Measurements from ENCODE around the gene TNFRSF18. TPM values are rescaled to one million over a fixed set of nuclear protein-coding genes. Genes with fewer than 3 reads are reported as not detected.

TNFRSF18 gene
- polyA plus RNA-seq, 5 donors, result 0.28 to 1.4 (median 0.93) TPM

Other genes with a start within 250 kb of the TNFRSF18 start
- 10 to 100 TPM; 42.3 to 62.0 (median 55.2) TPM for gene NOC2L, start 247.3 kb downstream of the TNFRSF18 start, polyA plus RNA-seq (ENCODE audit: insufficient read depth in 1 of 5, insufficient read length in 5 of 5, low replicate concordance in 1 of 5)
- gene KLHL17, start 246.0 kb downstream of the TNFRSF18 start, polyA plus RNA-seq (ENCODE audit: insufficient read depth in 1 of 5, insufficient read length in 5 of 5, low replicate concordance in 1 of 5), result 10 to 100 TPM in 3 of 5 donors, 1 to 10 TPM in 2; 7.0 to 16.2 (median 12.0) TPM
- 1 to 10 TPM in 1 of 5 donors, under 1 TPM in 4; 0.24 to 1.1 (median 0.45) TPM for gene PLEKHN1, start 240.1 kb downstream of the TNFRSF18 start, polyA plus RNA-seq (ENCODE audit: insufficient read depth in 1 of 5, insufficient read length in 5 of 5, low replicate concordance in 1 of 5)
- under 1 TPM; 0.14 to 0.55 (median 0.19) TPM for gene PERM1, start 224.5 kb downstream of the TNFRSF18 start, polyA plus RNA-seq (ENCODE audit: insufficient read depth in 1 of 5, insufficient read length in 5 of 5, low replicate concordance in 1 of 5)
- 10 to 100 TPM in 2 of 5 donors, 1 to 10 TPM in 3; 4.9 to 17.7 (median 5.7) TPM for gene HES4, start 206.5 kb downstream of the TNFRSF18 start, polyA plus RNA-seq (ENCODE audit: insufficient read depth in 1 of 5, insufficient read length in 5 of 5, low replicate concordance in 1 of 5)
- 10 to 100 TPM in 3 of 5 donors, 1 to 10 TPM in 2; 7.8 to 20.2 (median 11.1) TPM for gene ISG15, start 193.1 kb downstream of the TNFRSF18 start, polyA plus RNA-seq (ENCODE audit: insufficient read depth in 1 of 5, insufficient read length in 5 of 5, low replicate concordance in 1 of 5)
- 100 to 1,000 TPM in 4 of 5 donors, 10 to 100 TPM in 1; 95.1 to 196 (median 121) TPM for gene AGRN, start 186.5 kb downstream of the TNFRSF18 start, polyA plus RNA-seq (ENCODE audit: insufficient read depth in 1 of 5, insufficient read length in 5 of 5, low replicate concordance in 1 of 5)
- under 1 TPM; 0.06 to 0.22 (median 0.13) TPM for gene RNF223, start 132.3 kb downstream of the TNFRSF18 start, polyA plus RNA-seq (ENCODE audit: insufficient read depth in 1 of 5, insufficient read length in 5 of 5, low replicate concordance in 1 of 5)
- gene C1orf159, start 90.5 kb downstream of the TNFRSF18 start, polyA plus RNA-seq (ENCODE audit: insufficient read depth in 1 of 5, insufficient read length in 5 of 5, low replicate concordance in 1 of 5), result 10 to 100 TPM in 2 of 5 donors, 1 to 10 TPM in 3; 6.8 to 17.5 (median 10.0) TPM
- gene TTLL10, start 32.7 kb downstream of the TNFRSF18 start, polyA plus RNA-seq (ENCODE audit: insufficient read depth in 1 of 5, insufficient read length in 5 of 5, low replicate concordance in 1 of 5), result 1 to 10 TPM in 4 of 5 donors, under 1 TPM in 1; 0.47 to 2.9 (median 1.7) TPM
- 1 to 10 TPM; 2.0 to 5.8 (median 4.1) TPM for gene TNFRSF4, start 7.6 kb upstream of the TNFRSF18 start, polyA plus RNA-seq (ENCODE audit: insufficient read depth in 1 of 5, insufficient read length in 5 of 5, low replicate concordance in 1 of 5)
- 100 to 1,000 TPM in 2 of 5 donors, 10 to 100 TPM in 3; 75.3 to 125 (median 89.3) TPM for gene SDF4, start 25.4 kb upstream of the TNFRSF18 start, polyA plus RNA-seq (ENCODE audit: insufficient read depth in 1 of 5, insufficient read length in 5 of 5, low replicate concordance in 1 of 5)
- 10 to 100 TPM; 13.1 to 25.0 (median 14.8) TPM for gene B3GALT6, start 25.6 kb upstream of the TNFRSF18 start, polyA plus RNA-seq (ENCODE audit: insufficient read depth in 1 of 5, insufficient read length in 5 of 5, low replicate concordance in 1 of 5)
- 1 to 10 TPM in 1 of 5 donors, under 1 TPM in 4; 0.41 to 1.7 (median 0.58) TPM for gene C1QTNF12, start 40.1 kb upstream of the TNFRSF18 start, polyA plus RNA-seq (ENCODE audit: insufficient read depth in 1 of 5, insufficient read length in 5 of 5, low replicate concordance in 1 of 5)
- 10 to 100 TPM; 40.4 to 69.2 (median 49.8) TPM for gene UBE2J2, start 67.3 kb upstream of the TNFRSF18 start, polyA plus RNA-seq (ENCODE audit: insufficient read depth in 1 of 5, insufficient read length in 5 of 5, low replicate concordance in 1 of 5)
- 10 to 100 TPM in 1 of 5 donors, 1 to 10 TPM in 4; 3.7 to 11.2 (median 8.6) TPM for gene SCNN1D, start 73.8 kb upstream of the TNFRSF18 start, polyA plus RNA-seq (ENCODE audit: insufficient read depth in 1 of 5, insufficient read length in 5 of 5, low replicate concordance in 1 of 5)
- 10 to 100 TPM; 26.3 to 61.2 (median 38.8) TPM for gene ACAP3, start 101.3 kb upstream of the TNFRSF18 start, polyA plus RNA-seq (ENCODE audit: insufficient read depth in 1 of 5, insufficient read length in 5 of 5, low replicate concordance in 1 of 5)
- gene PUSL1, start 102.0 kb upstream of the TNFRSF18 start, polyA plus RNA-seq (ENCODE audit: insufficient read depth in 1 of 5, insufficient read length in 5 of 5, low replicate concordance in 1 of 5), result 10 to 100 TPM in 1 of 5 donors, 1 to 10 TPM in 4; 4.6 to 12.3 (median 6.4) TPM
- 100 to 1,000 TPM; 102 to 144 (median 126) TPM for gene INTS11, start 118.1 kb upstream of the TNFRSF18 start, polyA plus RNA-seq (ENCODE audit: insufficient read depth in 1 of 5, insufficient read length in 5 of 5, low replicate concordance in 1 of 5)
- gene CPTP, start 118.2 kb upstream of the TNFRSF18 start, polyA plus RNA-seq (ENCODE audit: insufficient read depth in 1 of 5, insufficient read length in 5 of 5, low replicate concordance in 1 of 5), result 10 to 100 TPM in 4 of 5 donors, 1 to 10 TPM in 1; 9.4 to 22.0 (median 12.4) TPM
- gene TAS1R3, start 124.7 kb upstream of the TNFRSF18 start, polyA plus RNA-seq (ENCODE audit: insufficient read depth in 1 of 5, insufficient read length in 5 of 5, low replicate concordance in 1 of 5), result under 1 TPM; 0.24 to 0.88 (median 0.49) TPM
- gene DVL1, start 142.8 kb upstream of the TNFRSF18 start, polyA plus RNA-seq (ENCODE audit: insufficient read depth in 1 of 5, insufficient read length in 5 of 5, low replicate concordance in 1 of 5), result 10 to 100 TPM; 19.5 to 51.3 (median 29.9) TPM
- gene MXRA8, start 152.0 kb upstream of the TNFRSF18 start, polyA plus RNA-seq (ENCODE audit: insufficient read depth in 1 of 5, insufficient read length in 5 of 5, low replicate concordance in 1 of 5), result 100 to 1,000 TPM; 108 to 164 (median 155) TPM
- 10 to 100 TPM; 36.5 to 88.5 (median 46.3) TPM for gene AURKAIP1, start 168.6 kb upstream of the TNFRSF18 start, polyA plus RNA-seq (ENCODE audit: insufficient read depth in 1 of 5, insufficient read length in 5 of 5, low replicate concordance in 1 of 5)
- 100 to 1,000 TPM; 256 to 387 (median 327) TPM for gene CCNL2, start 192.7 kb upstream of the TNFRSF18 start, polyA plus RNA-seq (ENCODE audit: insufficient read depth in 1 of 5, insufficient read length in 5 of 5, low replicate concordance in 1 of 5)
- 100 to 1,000 TPM in 3 of 5 donors, 10 to 100 TPM in 2; 88.3 to 150 (median 104) TPM for gene MRPL20, start 200.7 kb upstream of the TNFRSF18 start, polyA plus RNA-seq (ENCODE audit: insufficient read depth in 1 of 5, insufficient read length in 5 of 5, low replicate concordance in 1 of 5)
- gene ANKRD65, start 214.7 kb upstream of the TNFRSF18 start, polyA plus RNA-seq (ENCODE audit: insufficient read depth in 1 of 5, insufficient read length in 5 of 5, low replicate concordance in 1 of 5), result 10 to 100 TPM; 22.2 to 46.8 (median 35.6) TPM
- gene VWA1, start 229.1 kb upstream of the TNFRSF18 start, polyA plus RNA-seq (ENCODE audit: insufficient read depth in 1 of 5, insufficient read length in 5 of 5, low replicate concordance in 1 of 5), result 100 to 1,000 TPM in 1 of 5 donors, 10 to 100 TPM in 4; 39.8 to 147 (median 63.9) TPM
- 1 to 10 TPM; 2.1 to 4.0 (median 3.3) TPM for gene ATAD3C, start 243.1 kb upstream of the TNFRSF18 start, polyA plus RNA-seq (ENCODE audit: insufficient read depth in 1 of 5, insufficient read length in 5 of 5, low replicate concordance in 1 of 5)

All from right lung (tissue), 5 donors.